Duodenal mucosa (tissue), 2 donors: ENCODE data around the gene PARL.

Experiments
- H3K27ac ChIP-seq: one replicate; pipeline ENCODE4 v1.7.0; 2013; ENCODE audit warnings: low read depth, low read length
- H3K27me3 ChIP-seq, 2 donors: one replicate each; pipeline ENCODE4 v1.7.0; 2013; ENCODE audit warnings: low read length in 2 of 2, control low read depth in 1 of 2; ENCODE audit not compliant: insufficient read depth in 2 of 2, control insufficient read depth in 1 of 2
- H3K36me3 ChIP-seq, 2 donors: one replicate each; pipeline ENCODE4 v1.7.0; 2013; ENCODE audit warnings: low read length in 2 of 2, control low read depth in 1 of 2; ENCODE audit not compliant: insufficient read depth in 2 of 2, control insufficient read depth in 1 of 2
- H3K4me1 ChIP-seq, 2 donors: one replicate each; pipeline ENCODE4 v1.7.0; 2013; ENCODE audit warnings: low read length in 2 of 2, control low read depth in 1 of 2; ENCODE audit not compliant: insufficient read depth in 2 of 2, control insufficient read depth in 1 of 2
- H3K4me3 ChIP-seq, 2 donors: one replicate each; pipeline ENCODE4 v1.7.0; 2013; ENCODE audit warnings: low read length in 2 of 2, low read depth in 1 of 2
- H3K9ac ChIP-seq, 2 donors: one replicate each; pipeline ENCODE4 v1.7.0; 2013; ENCODE audit warnings: low read length in 2 of 2, low read depth in 1 of 2
- H3K9me3 ChIP-seq, 2 donors: one replicate each; pipeline ENCODE4 v1.7.0; 2013; ENCODE audit warnings: low read length in 2 of 2, control low read depth in 1 of 2; ENCODE audit not compliant: control insufficient read depth in 1 of 2

PARL gene

DNA sequence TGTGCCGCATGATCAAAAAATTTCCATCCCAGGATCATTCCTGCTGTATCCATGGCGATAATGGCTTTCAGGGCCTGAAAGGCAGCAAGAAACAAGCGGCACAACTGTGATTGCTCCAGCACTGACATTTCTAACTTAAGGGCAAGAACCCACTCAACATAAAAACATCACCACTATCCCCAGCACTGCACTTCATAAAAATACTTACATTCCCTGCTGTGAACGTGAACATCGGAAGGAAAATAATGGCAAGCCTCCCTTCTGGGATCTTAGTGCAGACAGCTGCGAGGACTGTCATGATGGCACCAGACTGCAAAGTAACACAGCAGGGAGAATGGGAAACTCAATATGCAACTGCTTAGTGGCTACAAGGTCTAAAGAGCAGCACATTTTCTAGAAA, 51.2 kb downstream of the PARL start:
- Histone ChIP-seq H3K27me3 (no peaks in the 10 kb centered on the region), H3K4me1 (no peaks in the 10 kb centered on the region), H3K27ac (no peak overlapping the region), H3K9me3 (no peaks in the 10 kb centered on the region), H3K4me3 (no peak overlapping the region), H3K9ac (no peak overlapping the region), H3K36me3 (peaks cover 27 to 57% of the 10 kb centered on the region in 2 donors)

- H3K9me3 ChIP-seq, result no peaks in the 10 kb centered on the region
- H3K27me3 ChIP-seq, result no peaks in the 10 kb centered on the region
- H3K27ac ChIP-seq, result no peak overlapping the region
- H3K36me3 ChIP-seq, result peaks cover 21 to 47% of the 10 kb centered on the region in 2 donors
- peaks cover 0 to 4% of the 10 kb centered on the region in 2 donors for H3K4me1 ChIP-seq
- H3K9ac ChIP-seq, result no peak overlapping the region
- H3K4me3 ChIP-seq, result no peak overlapping the region
Observed at GRCh38 chr3:183830187-183830586, 54.5 kb downstream of the PARL start.

DNA sequence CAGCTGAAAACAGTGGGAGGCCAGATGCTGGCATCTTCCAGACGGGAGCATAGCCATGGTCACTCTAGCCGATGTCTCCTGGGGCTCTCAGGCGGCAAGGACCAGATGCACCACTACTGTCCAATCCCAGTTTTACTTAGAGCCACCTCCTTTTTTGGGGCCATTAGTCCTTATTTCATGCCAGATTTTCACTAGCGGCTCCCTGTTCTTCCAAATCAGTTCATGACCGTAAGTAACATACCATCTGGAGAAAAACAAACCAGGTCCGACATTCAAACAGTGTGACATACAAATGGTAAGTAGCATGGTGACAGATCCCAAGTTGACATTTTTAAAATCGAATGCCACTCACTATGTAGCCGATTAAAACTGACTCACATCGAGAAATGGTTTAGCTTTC, 55.2 kb downstream of the PARL start:
- Histone ChIP-seq H3K36me3 (peaks cover 21 to 47% of the 10 kb centered on the region in 2 donors), H3K27ac (no peak overlapping the region), H3K4me1 (peaks cover 3 to 9% of the 10 kb centered on the region in 2 donors), H3K27me3 (peaks cover 0 to 2% of the 10 kb centered on the region in 2 donors), H3K9ac (no peak overlapping the region), H3K4me3 (no peak overlapping the region), H3K9me3 (no peaks in the 10 kb centered on the region)

GRCh38 chr3:183828538-183828870, 56.2 kb downstream of the PARL start:
- peaks cover 7 to 15% of the 10 kb centered on the region in 2 donors for H3K4me1 ChIP-seq
- H3K27me3 ChIP-seq, result peaks cover 0 to 3% of the 10 kb centered on the region in 2 donors
- H3K27ac ChIP-seq, result no peak overlapping the region
- H3K4me3 ChIP-seq, result no peak overlapping the region
- H3K36me3 ChIP-seq, result peaks cover 16 to 39% of the 10 kb centered on the region in 2 donors
- H3K9ac ChIP-seq, result no peak overlapping the region
- no peaks in the 10 kb centered on the region for H3K9me3 ChIP-seq

DNA sequence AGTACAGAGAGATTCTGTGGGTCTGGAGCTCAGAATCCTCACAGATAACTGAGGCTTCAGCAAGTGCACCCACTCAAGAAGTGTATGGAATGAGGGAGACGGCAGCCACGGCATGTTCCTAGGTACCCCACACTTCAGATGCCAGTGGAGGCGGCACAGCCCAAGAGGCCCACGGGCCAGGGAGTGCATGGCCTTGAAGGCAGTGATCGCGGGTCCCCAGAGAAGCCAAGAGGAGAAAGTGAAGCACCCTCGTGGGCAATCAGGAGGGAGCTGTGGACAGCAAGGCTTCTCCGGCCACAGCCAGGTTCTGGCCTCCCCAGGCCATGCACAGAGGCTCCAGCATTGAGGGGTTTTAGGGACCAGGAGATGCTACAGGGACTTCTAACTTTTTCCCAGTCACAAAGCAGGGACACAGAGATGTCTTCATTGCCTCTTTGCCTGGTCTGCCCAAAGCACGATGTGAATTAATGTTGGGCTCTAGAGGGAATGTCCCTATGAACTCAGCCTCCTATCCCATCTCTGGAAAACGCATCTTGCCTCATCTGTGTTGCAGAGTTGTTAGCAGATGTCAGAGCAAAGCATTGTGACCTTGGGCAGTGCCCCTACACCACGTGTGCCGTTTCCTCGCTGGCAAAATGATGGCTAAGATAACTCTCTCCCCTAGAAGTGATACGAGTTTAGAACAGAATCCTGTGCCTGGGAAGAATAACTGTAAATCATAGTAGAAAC, 56.7 kb downstream of the PARL start:
- H3K9me3 ChIP-seq, result no peaks in the 10 kb centered on the region
- H3K27me3 ChIP-seq, result peaks cover 0 to 3% of the 10 kb centered on the region in 2 donors
- peaks cover 7 to 15% of the 10 kb centered on the region in 2 donors for H3K4me1 ChIP-seq
- H3K36me3 ChIP-seq, result peaks cover 11 to 34% of the 10 kb centered on the region in 2 donors
- no peak overlapping the region for H3K9ac ChIP-seq
- H3K27ac ChIP-seq, result no peak overlapping the region
- no peak overlapping the region for H3K4me3 ChIP-seq

- Histone ChIP-seq H3K36me3 (peaks cover 6 to 28% of the 10 kb centered on the region in 2 donors), H3K9ac (no peak overlapping the region), H3K9me3 (no peaks in the 10 kb centered on the region), H3K4me3 (no peak overlapping the region), H3K27ac (no peak overlapping the region), H3K4me1 (peaks cover 7 to 15% of the 10 kb centered on the region in 2 donors), H3K27me3 (peaks cover 0 to 3% of the 10 kb centered on the region in 2 donors)
Observed at GRCh38 chr3:183826448-183827250, 58.0 kb downstream of the PARL start.

GRCh38 chr3:183825456-183826161, 59.1 kb downstream of the PARL start, which contains the start of gene MAP6D1:
Gene MAP6D1 (minus strand): TSS chr3:183825577. CDS start chr3:183825547, 30 bp downstream.
- H3K36me3 ChIP-seq, result peaks cover 6 to 25% of the 10 kb centered on the region in 2 donors
- peaks cover 0 to 3% of the 10 kb centered on the region in 2 donors for H3K27me3 ChIP-seq
- no peak within 1 kb of the TSS for H3K27ac ChIP-seq
- peak within 1 kb of the TSS in 1 of 2 donors; percentile 47 for H3K9ac ChIP-seq
- no peaks in the 10 kb centered on the region for H3K9me3 ChIP-seq
- H3K4me1 ChIP-seq, result peaks cover 7 to 15% of the 10 kb centered on the region in 2 donors
- H3K4me3 ChIP-seq, result peak within 1 kb of the TSS; percentile 49 to 71

- Histone ChIP-seq H3K36me3 (peaks cover under 1 to 20% of the 10 kb centered on the region in 2 donors), H3K9me3 (no peaks in the 10 kb centered on the region), H3K27me3 (peaks cover 0 to 3% of the 10 kb centered on the region in 2 donors), H3K27ac (no peak overlapping the region), H3K9ac (peak overlapping the region in 1 of 2 donors; percentile 47), H3K4me1 (peaks cover 7 to 15% of the 10 kb centered on the region in 2 donors), H3K4me3 (peak overlapping the region; percentile 46 to 71)
Observed at GRCh38 chr3:183824761-183825455, 59.8 kb downstream of the PARL start.

GRCh38 chr3:183823963-183824362, 60.7 kb downstream of the PARL start:
- no peaks in the 10 kb centered on the region for H3K9me3 ChIP-seq
- no peak overlapping the region for H3K4me3 ChIP-seq
- H3K9ac ChIP-seq, result no peak overlapping the region
- H3K27me3 ChIP-seq, result peaks cover 0 to 3% of the 10 kb centered on the region in 2 donors
- no peak overlapping the region for H3K27ac ChIP-seq
- H3K4me1 ChIP-seq, result peaks cover 7 to 15% of the 10 kb centered on the region in 2 donors
- peaks cover 0 to 11% of the 10 kb centered on the region in 2 donors for H3K36me3 ChIP-seq
